Neuronal stem cell (in vitro differentiated cells): ENCODE data around the gene UBN1.

Experiments
- DNase-seq: peaks from one replicate; pipeline ENCODE4 v3.0.0-alpha.2; 2013; ENCODE audit warnings: low spot score
- H2AFZ ChIP-seq: one replicate; pipeline ENCODE4 v1.6.1; 2013; ENCODE audit warnings: mild to moderate bottlenecking, low read length, inconsistent platforms
- H2AK5ac ChIP-seq: 2 replicates; pipeline ENCODE4 v1.6.1; 2013; ENCODE audit warnings: low read depth, mild to moderate bottlenecking, inconsistent platforms, low read length, moderate library complexity, mixed read lengths
- H2BK120ac ChIP-seq: 2 replicates; pipeline ENCODE4 v1.6.1; 2013; ENCODE audit warnings: low read depth, mild to moderate bottlenecking, inconsistent platforms, low read length, moderate library complexity, mixed read lengths
- H2BK12ac ChIP-seq: one replicate; pipeline ENCODE4 v1.6.1; 2013; ENCODE audit warnings: low read length, inconsistent platforms
- H2BK15ac ChIP-seq: 2 replicates; pipeline ENCODE4 v1.6.1; 2013; ENCODE audit warnings: mild to moderate bottlenecking, low read length, inconsistent platforms, mixed read lengths
- H2BK5ac ChIP-seq: one replicate; pipeline ENCODE4 v1.6.1; 2013; ENCODE audit warnings: inconsistent platforms, mild to moderate bottlenecking, low read length, moderate library complexity
- H3K14ac ChIP-seq: one replicate; pipeline ENCODE4 v1.6.1; 2013; ENCODE audit warnings: low read length, inconsistent platforms
- H3K18ac ChIP-seq: 2 replicates; pipeline ENCODE4 v1.6.1; 2013; ENCODE audit warnings: low read length, inconsistent platforms
- H3K23ac ChIP-seq: 2 replicates; pipeline ENCODE4 v1.6.1; 2013; ENCODE audit warnings: low read depth, mild to moderate bottlenecking, mixed read lengths, low read length, inconsistent platforms; ENCODE audit not compliant: poor library complexity
- H3K27ac ChIP-seq: replicated peaks from 3 replicates; pipeline ENCODE4 v1.5.1; 2013; ENCODE audit warnings: low read length, inconsistent platforms
- H3K27me3 ChIP-seq, 3 experiments: 2 replicates each; pipeline ENCODE4 v1.6.1; 2013; ENCODE audit warnings: low read length in 3 of 3, mild to moderate bottlenecking in 2 of 3, inconsistent platforms in 1 of 3, low read depth in 1 of 3, mixed read lengths in 1 of 3, moderate library complexity in 1 of 3; ENCODE audit not compliant: control insufficient read depth in 3 of 3, insufficient read depth in 3 of 3
- H3K36me3 ChIP-seq, 2 donors: replicated peaks in 1 of 2; 2 replicates each; pipeline ENCODE4 v1.6.1; 2013; ENCODE audit warnings: low read length in 2 of 2; ENCODE audit not compliant: control insufficient read depth in 2 of 2, insufficient read depth in 2 of 2
- H3K4ac ChIP-seq: 2 replicates; pipeline ENCODE4 v1.6.1; 2013; ENCODE audit warnings: inconsistent platforms, mild to moderate bottlenecking, low read length, moderate library complexity
- H3K4me1 ChIP-seq, 2 donors: 1 replicate in 1 of 2; 2 replicates in 1 of 2; pipeline ENCODE4 v1.6.1; 2013; ENCODE audit warnings: low read length in 2 of 2, low read depth in 1 of 2; ENCODE audit not compliant: control insufficient read depth in 2 of 2, insufficient read depth in 1 of 2
- H3K4me2 ChIP-seq: one replicate; pipeline ENCODE4 v1.6.1; 2013; ENCODE audit warnings: mild to moderate bottlenecking, low read length, inconsistent platforms; ENCODE audit not compliant: insufficient read depth, poor library complexity, severe bottlenecking
- H3K4me3 ChIP-seq, 2 donors: 2 replicates each; pipeline ENCODE4 v1.5.1; 2013; ENCODE audit warnings: low read length in 2 of 2, mild to moderate bottlenecking in 2 of 2, inconsistent platforms in 1 of 2, moderate library complexity in 1 of 2
- H3K79me1 ChIP-seq: one replicate; pipeline ENCODE4 v1.6.1; 2013; ENCODE audit warnings: low read depth, mild to moderate bottlenecking, inconsistent platforms, low read length, moderate library complexity
- H3K9ac ChIP-seq: one replicate; pipeline ENCODE4 v1.6.1; 2013; ENCODE audit warnings: mild to moderate bottlenecking, low read depth, low read length, inconsistent platforms; ENCODE audit not compliant: poor library complexity
- H3K9me3 ChIP-seq, 2 donors: replicated peaks in 1 of 2; 2 replicates each; pipeline versions ENCODE3 to v1.6.1; 2013; ENCODE audit warnings: low read length in 2 of 2, mild to moderate bottlenecking in 2 of 2, inconsistent platforms in 1 of 2, low read depth in 1 of 2, mixed read lengths in 1 of 2, moderate library complexity in 1 of 2; ENCODE audit not compliant: control insufficient read depth in 2 of 2, insufficient read depth in 1 of 2
- H4K8ac ChIP-seq: one replicate; pipeline ENCODE4 v1.6.1; 2013; ENCODE audit warnings: low read depth, mild to moderate bottlenecking, inconsistent platforms, low read length, moderate library complexity
- H4K91ac ChIP-seq: one replicate; pipeline ENCODE4 v1.6.1; 2013; ENCODE audit warnings: low read length, low read depth, mild to moderate bottlenecking, inconsistent platforms; ENCODE audit not compliant: poor library complexity
- WGBS, 2 donors: extraction: QIAGEN DNeasy Blood & Tissue Kit; methylation state at CpG; one replicate each; pipeline ENCODE4 v1.1.7; 2013; ENCODE audit warnings: missing lambda C conversion rate in 2 of 2, mixed read lengths in 1 of 2; ENCODE audit not compliant: insufficient read length in 2 of 2, insufficient replicate concordance in 1 of 2; ENCODE audit errors: extremely low coverage in 2 of 2; 5-methylcytosine and 5-hydroxymethylcytosine counted together

Gene UBN1

DNA sequence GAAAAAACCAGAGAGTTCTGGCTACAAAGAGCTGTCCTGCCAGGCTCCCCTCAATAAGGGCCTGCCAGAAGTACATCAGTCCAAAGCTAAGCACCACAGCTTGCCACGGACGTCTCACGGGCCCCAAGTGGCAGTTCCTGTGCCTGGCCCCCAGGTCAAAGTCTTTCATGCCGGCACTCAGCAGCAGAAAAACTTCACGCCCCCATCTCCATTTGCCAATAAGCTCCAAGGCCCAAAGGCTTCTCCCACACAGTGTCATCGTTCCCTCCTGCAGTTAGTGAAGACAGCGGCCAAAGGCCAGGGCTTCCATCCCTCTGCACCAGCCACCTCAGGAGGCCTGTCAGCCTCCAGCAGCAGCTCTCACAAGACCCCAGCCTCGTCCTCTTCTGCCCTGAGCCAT, 27.4 kb downstream of the UBN1 start:
- H3K27me3 ChIP-seq = no peaks in the 10 kb centered on the region
- no peaks in the 10 kb centered on the region for H3K9me3 ChIP-seq
- no peak overlapping the region for H4K8ac ChIP-seq
- no peak overlapping the region for H3K9ac ChIP-seq
- no peak overlapping the region for H3K4ac ChIP-seq
- no peak overlapping the region for H2AK5ac ChIP-seq
- H2BK12ac ChIP-seq = no peak overlapping the region
- H3K4me2 ChIP-seq = no peak overlapping the region
- H3K18ac ChIP-seq = no peak overlapping the region
- no peak overlapping the region for H2BK15ac ChIP-seq
- no peak overlapping the region for H3K27ac ChIP-seq
- no peak overlapping the region for H3K4me3 ChIP-seq
- H3K79me1 ChIP-seq = no peaks in the 10 kb centered on the region
- H2BK5ac ChIP-seq = no peak overlapping the region
- H3K4me1 ChIP-seq = no peaks in the 10 kb centered on the region
- no peak overlapping the region for H3K14ac ChIP-seq
- H3K23ac ChIP-seq = no peak overlapping the region
- H2AFZ ChIP-seq = no peak overlapping the region
- H3K36me3 ChIP-seq = peaks cover 71 to 95% of the 10 kb centered on the region in 2 donors
- no peak overlapping the region for H4K91ac ChIP-seq
- no peak for DNase-seq
- H2BK120ac ChIP-seq = no peak overlapping the region
- WGBS, 2 donors = no CpG with 5 or more reads among the region's 8 CpGs

DNA sequence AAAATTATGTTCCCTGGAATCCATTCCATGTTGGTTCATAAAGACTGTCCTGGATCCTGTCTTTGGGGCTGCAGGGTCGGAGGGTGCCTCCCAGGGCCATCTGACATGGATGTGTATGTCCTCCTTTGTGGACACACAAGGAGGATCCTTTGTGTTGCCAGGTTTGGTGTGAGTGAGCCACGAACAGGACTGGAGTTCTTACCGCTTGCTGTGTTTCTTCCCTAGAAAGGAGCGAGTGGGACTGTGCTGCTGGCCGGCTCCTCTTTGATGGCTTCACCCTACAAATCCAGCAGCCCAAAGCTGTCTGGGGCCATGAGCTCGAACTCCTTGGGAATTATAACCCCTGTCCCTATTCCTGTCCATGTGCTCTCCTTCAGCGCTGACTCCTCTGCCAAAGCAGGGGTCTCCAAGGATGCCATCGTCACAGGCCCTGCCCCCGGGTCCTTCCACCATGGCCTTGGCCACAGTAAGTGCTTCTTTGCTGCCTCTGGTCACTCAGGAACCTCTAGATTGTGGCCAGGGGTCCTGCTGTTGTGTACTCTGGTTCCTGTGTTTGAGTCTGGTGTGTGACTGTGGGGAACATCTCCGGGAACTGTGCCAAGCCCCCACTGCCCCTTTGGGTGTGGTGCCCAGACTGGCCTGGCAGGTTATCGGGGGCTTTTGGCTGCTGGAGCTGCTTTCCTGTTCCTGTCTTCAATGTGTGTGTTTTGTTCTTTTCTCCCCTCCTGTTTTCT, 29.5 kb downstream of the UBN1 start:
- H3K36me3 ChIP-seq = peaks cover 72 to 96% of the 10 kb centered on the region in 2 donors
- H3K23ac ChIP-seq = no peak overlapping the region

DNA sequence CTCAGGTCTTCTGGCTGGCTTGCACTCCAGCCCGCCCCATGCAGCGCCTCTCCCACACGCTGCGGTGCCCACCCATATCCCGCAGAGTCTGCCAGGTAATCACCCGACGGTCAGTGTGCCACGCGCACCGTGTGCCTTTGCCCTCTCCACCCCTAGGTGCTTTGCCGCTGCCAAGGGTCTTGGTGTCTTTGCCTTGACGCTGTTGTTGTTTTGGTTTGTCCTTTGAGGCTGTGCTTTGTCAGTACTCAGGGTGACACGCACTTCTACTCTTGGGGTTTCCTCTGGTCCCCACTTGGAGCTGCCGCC, 30.1 kb downstream of the UBN1 start:
- Histone ChIP-seq H2BK12ac (no peak overlapping the region), H3K23ac (no peak overlapping the region), H2AK5ac (no peak overlapping the region), H3K14ac (no peak overlapping the region), H2BK15ac (no peak overlapping the region), H3K9ac (no peak overlapping the region), H3K79me1 (no peaks in the 10 kb centered on the region), H2BK5ac (no peak overlapping the region), H3K18ac (no peak overlapping the region), H4K91ac (no peak overlapping the region), H3K4me1 (no peaks in the 10 kb centered on the region), H3K27me3 (no peaks in the 10 kb centered on the region), H3K9me3 (no peaks in the 10 kb centered on the region), H3K36me3 (peaks cover 70 to 97% of the 10 kb centered on the region in 2 donors), H3K4me2 (no peak overlapping the region), H3K4me3 (no peak overlapping the region), H3K27ac (no peak overlapping the region), H2BK120ac (no peak overlapping the region), H2AFZ (no peak overlapping the region), H4K8ac (no peak overlapping the region), H3K4ac (no peak overlapping the region)
- WGBS, 2 donors = no CpG with 5 or more reads among the region's 14 CpGs
- no peak for DNase-seq

More for the DNA sequence above, 29.5 kb downstream of the UBN1 start:
- Histone ChIP-seq H3K14ac (no peak overlapping the region), H2BK12ac (no peak overlapping the region), H3K27ac (no peak overlapping the region), H3K18ac (no peak overlapping the region), H2BK15ac (no peak overlapping the region), H2AK5ac (no peak overlapping the region), H3K9ac (no peak overlapping the region), H2AFZ (no peak overlapping the region), H2BK5ac (no peak overlapping the region), H3K4ac (no peak overlapping the region), H3K79me1 (no peaks in the 10 kb centered on the region), H3K9me3 (no peaks in the 10 kb centered on the region), H4K91ac (no peak overlapping the region), H3K27me3 (no peaks in the 10 kb centered on the region), H3K4me1 (no peaks in the 10 kb centered on the region), H4K8ac (no peak overlapping the region), H3K4me2 (no peak overlapping the region), H3K4me3 (no peak overlapping the region), H2BK120ac (no peak overlapping the region)
- no CpG with 5 or more reads among the region's 11 CpGs for WGBS, 2 donors
- DNase-seq = no peak

GRCh38 chr16:4879049-4879448, 31.8 kb downstream of the UBN1 start:
- Histone ChIP-seq H2BK12ac (no peak overlapping the region), H3K14ac (no peak overlapping the region), H3K79me1 (peaks cover under 1% of the 10 kb centered on the region), H3K4me1 (no peaks in the 10 kb centered on the region), H2BK120ac (no peak overlapping the region), H3K4ac (no peak overlapping the region), H2AK5ac (no peak overlapping the region), H3K18ac (no peak overlapping the region), H3K4me2 (no peak overlapping the region), H3K4me3 (no peak overlapping the region), H3K9me3 (no peaks in the 10 kb centered on the region), H3K23ac (no peak overlapping the region), H2BK15ac (no peak overlapping the region), H3K27me3 (no peaks in the 10 kb centered on the region), H3K9ac (no peak overlapping the region), H3K27ac (no peak overlapping the region), H4K91ac (no peak overlapping the region), H2AFZ (no peak overlapping the region), H3K36me3 (peaks cover 71 to 98% of the 10 kb centered on the region in 2 donors), H2BK5ac (no peak overlapping the region), H4K8ac (no peak overlapping the region)
- WGBS, 2 donors = no CpG with 5 or more reads among the region's 4 CpGs
- no peak for DNase-seq
